Activated gamma-delta T cell (primary cell): ENCODE results near the gene TUBB.
"Not testable (repeated sequence)": the region's sequence is repeated elsewhere in the genome, so short reads cannot be mapped to it uniquely, and the experiment has no call there.

ENCODE experiments used
- DNase-seq: peaks from one replicate; lab custom pipeline; 2025; lab: John Stamatoyannopoulos, UW

Gene TUBB

DNA sequence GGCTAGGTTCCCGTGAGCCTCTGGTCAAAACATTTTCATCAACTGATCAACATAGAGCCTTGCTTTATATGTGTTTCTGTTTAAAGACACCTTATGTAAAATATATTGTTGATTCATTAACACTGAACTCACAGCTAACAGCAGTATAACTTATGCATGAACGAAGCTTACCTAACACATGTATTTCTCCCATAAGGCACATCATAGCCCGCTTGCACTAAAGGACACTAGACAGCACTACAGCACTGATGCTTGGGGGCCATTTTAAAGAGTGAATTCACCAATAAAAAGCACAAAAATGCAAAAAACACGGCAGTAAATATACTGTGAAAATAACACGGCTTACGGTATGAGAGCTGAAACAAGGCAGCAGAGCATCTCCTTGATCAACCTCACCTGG is 18.4 kb downstream of the TUBB start:
- no peak for DNase-seq

DNA sequence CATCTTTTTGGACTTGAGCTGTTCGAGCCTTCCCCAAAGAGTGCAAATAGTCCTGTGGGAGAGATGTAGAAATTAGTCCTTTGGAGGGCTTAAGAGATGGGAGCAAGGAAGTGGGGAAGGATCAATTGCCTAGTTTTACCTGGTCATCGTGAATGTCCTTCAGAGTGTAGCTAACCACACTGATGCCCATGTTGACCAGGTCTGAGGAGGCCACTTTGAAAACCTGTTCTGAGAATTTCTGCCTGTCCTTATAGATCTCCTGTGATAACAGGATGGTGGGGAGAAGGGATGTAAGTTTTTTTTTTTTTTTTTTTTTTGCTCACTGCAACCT is 20.4 kb downstream of the TUBB start:
- DNase-seq: no peak

DNA sequence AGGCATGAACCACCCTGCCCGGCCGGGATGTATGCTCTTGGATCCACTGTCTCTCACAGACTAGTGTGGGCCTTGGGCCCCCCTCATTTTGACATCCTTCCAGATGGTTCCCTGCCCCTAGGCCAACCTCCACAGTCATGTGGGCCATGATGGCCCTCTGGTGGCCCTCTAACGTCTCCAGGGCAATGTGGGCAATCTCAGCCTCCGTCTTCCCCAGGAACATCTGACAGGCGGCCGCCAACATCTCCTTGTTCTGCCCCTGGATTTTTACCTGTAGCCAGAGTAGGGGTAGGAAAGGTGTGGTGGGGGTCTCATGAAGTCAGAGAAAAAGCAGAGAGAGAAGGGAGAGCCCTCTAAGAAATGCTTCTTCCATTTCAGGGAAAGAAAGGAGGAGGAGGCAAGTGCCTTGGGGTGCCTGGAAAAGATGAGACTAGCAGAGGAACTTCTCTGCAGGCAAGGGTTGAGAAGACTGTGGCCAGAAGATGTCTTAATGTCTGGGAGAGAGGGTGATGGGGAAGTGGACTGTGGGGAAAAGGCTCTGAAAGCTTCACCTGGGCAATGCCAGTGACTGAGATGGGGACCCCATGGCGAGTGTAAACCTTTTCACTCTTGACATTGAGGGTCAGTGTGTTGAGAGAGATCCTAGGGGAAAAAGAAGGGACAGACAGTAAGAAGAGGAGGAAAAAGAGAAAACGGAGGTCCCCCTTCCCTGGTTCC is 21.1 kb downstream of the TUBB start:
- DNase-seq: no peak

DNA sequence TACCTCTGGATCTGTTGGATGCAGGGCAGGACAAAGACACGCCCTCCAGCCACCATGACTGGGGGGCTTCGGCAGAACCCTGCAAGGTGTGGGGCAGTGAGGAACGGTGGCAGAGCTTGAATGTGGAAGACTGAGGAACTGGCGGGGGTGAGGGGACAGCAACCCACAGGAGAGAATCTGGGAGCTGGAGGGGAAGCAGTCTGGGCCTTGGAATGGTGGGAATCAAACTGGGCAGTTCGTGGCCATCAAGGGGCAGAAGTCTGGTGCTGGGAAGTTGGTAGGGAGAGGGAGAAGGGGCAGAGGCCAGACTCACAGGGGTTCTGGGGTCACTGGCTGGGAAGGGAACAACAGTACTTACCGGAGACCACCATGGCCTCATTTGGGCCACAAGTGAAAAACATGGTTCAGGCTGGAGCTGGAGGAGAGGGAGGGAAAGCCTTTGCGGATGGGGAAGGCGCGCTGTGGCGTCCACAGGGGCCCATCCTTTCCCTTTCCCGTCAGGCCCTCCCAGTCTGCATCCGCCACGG is 21.7 kb downstream of the TUBB start:
- no peak for DNase-seq

DNA sequence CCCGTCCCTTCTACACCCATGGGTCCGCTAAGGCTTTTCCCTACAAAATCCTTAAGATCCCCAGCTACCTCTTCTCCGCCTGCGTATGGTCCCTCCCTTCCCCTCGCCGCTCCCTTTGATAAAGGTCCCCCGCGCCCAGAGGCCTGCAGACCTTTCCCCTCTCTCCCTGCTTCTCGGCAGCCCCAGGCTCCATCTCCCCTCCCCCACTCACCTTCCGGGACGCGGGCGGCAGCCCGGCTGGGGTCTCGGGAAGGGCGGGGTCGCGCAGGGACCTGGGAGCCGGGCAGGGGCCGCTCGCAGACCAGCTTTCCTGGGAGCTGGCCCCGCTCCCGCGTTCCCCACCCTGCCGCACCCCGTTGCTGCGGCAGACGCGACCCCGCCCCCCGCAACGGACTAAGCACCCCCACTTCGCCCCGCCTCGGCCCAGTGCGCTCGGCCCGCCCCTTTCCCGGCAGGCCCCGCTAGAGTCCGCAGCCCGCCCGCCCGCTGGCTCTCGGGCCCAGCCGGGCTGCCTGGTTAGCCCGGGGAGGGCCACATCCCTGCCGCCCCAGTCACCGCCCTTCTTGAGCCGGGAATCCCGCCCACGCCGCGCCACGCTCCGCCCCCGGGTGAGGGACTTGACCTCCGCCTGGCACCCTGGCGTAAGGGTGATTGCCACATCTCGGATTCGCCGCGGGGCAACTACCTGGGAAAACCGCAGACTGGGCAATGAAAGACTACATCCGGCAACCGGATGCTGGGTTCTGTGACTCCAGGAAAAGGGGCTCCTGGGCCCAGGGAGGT is 22.4 kb downstream of the TUBB start, which contains the start of gene FLOT1:
Gene FLOT1, minus strand, starts transcription at position 372 of the 783 bp plus-strand sequence. CDS start 498 bp downstream, outside the sequence.
- DNase-seq: peak; percentile 86

DNA sequence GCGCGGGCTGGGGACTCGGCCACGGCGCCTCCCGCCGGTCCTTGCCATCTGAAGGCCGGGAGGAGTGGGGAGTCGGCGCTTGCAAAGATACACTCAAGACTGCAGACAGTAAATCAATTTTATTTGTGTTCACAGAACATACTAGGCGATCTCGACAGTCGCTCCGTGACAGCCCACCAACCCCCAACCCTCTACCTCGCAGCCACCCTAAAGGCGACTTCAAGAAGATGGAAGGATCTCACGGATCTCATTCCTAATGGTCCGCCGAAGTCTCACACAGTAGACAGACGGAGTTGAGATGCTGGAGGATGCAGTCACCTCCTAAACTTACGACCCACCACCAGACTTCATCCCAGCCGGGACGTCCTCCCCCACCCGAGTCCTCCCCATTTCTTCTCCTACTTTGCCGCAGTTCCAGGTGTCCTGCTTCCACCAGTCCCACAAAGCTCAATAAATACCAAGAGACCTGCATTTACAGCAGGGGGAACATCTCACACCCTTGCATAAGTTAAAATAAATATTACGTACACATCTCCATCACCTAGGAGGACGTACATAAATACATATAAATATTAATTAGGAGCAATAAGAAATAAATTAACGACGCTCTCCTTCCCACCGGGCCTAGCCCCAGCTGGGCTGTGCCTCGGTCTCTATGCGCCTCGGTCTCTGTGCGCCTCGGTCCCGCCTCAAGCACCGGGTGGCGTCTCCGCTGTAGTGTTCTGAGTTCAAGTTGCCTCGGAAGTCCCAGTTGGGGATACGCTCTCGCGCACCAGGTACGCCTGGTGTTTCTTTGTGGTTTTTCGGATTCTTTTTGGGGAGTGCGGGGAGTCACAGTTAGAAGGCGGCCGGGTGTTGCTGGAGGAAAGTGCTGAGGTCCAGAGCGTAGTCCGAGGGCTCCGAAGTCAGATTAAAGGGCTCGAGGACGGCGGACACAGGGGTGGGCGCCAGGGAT is 23.2 kb downstream of the TUBB start:
- no peak for DNase-seq

DNA sequence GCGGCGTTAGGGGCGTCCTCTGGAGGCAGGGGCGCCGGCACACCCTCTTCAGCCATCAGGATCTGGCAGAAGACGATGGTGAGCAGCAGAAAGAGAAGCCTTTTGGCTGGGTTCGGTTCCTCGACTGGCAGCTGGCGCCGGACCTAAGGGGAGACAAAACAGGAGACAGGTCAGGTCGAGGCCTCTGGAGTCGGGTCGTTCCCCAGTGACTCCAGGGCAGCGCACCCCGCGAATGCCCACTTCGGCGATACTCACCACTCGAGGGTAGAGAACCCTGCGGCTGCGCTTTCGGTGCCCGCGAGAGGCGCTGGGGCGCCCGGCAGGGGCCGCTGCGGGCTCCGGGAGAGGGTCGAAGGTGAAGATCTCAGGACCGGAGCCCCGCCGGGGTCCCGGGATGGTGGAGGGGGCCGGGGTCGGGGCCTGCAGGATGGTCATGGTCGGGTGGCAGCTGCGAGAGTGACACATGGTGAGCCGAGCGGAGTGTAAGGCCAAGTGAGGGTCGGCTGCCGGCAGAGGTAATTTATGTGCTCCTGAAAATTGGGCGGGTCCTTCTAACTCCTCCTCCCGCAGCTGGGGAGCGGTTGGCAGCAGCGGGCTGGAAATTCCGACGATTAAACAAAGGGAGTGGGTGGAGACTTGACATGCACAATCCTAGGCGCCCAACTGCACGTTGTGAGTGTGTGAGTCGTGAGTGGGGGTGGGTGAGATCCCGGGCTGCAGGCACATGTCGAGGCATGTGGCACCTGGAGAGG is 24.1 kb downstream of the TUBB start, which contains the start of gene IER3:
Gene IER3, minus strand, starts transcription at position 494 of the 752 bp plus-strand sequence. Its CDS starts 29 bp downstream, at position 465.
- DNase-seq: peak; percentile 30

DNA sequence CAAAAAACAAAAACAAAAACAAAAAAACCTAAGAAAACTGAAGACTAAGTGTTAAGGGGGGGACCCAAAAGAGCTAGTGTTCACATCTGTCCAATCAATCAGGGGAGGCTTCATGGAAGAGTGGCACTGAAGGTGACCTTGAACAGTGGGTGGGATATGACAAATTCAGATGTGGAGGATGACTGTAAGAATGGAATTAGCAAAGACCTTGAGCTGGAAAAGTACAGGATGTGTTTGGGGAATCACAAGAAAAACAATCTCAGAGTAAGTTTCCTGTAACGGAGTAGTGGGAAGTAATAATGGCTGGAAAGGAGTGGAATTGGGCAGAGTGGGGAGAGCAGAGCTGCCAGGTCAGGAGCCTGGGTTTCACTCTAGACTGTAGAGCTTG is 27.1 kb downstream of the TUBB start:
- no peak for DNase-seq

DNA sequence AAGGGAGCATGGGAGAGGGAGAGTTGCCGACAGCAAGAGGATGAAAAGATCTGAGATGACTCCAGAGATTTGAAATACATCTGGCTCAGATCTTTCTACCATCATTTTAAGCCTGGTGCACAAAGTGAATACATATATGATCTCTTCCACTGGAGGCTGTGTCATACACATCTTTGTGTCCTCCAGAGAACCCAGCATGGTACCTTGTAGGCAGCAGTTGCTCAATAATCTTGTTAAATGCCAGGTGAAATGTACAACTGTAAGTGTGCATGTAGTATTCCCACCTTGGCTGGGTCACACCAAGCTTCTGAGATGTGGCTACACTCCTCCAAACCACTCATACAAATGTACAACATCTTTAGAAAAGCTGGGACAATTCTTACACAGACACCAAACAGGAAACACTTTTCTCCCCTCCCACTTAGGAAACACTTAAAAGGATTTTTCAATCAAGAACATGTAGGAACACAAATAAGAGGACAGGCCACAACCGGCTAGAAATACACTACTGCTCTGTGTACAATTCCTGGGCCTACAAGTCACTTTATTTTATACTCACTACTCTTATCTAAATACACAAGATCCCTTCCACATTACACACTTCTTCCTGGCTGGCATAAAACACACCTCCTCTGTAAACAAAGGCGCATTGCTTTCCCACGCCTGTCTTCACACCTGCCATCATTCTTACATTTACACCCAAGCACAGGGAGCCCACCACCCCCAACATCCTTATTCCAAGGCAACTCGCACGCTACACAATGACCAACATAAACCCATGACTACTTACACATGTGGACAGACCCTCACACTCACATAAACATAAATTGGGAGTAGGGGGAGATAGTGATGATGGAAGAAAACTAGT is 28.0 kb downstream of the TUBB start:
- DNase-seq: no peak

DNA sequence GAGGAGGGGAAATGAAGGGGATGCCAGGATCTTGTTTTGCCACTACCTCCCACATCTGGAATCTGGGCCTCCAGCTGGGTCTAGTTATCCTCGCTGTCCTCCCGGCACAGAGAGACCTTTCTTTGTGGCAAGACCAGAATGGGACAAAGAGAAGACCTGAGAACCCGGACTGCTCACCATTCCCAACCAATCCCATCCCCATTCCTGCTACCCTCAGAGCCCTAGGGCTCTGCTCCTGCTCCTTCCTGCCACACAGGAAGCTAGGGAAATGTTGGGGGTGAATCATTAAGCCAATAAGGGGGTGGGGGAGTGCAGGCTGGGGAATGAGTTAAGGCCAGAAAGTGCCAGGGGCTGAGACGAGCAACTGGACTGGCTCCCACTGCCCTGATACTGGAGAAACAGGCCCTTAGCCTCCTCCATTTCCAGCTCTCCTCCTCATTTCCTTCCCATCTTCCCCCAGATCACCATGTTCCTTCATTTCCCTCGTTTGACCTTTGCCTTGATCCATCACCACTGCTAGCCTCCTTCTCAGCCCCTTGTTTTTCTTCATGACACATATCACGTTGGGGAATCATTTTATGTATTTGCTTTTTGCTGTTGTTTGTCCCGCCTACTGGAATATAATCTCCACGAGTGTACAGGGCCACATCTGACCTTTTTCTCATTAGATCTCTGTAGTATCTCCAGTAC is 28.8 kb downstream of the TUBB start:
- DNase-seq: no peak

DNA sequence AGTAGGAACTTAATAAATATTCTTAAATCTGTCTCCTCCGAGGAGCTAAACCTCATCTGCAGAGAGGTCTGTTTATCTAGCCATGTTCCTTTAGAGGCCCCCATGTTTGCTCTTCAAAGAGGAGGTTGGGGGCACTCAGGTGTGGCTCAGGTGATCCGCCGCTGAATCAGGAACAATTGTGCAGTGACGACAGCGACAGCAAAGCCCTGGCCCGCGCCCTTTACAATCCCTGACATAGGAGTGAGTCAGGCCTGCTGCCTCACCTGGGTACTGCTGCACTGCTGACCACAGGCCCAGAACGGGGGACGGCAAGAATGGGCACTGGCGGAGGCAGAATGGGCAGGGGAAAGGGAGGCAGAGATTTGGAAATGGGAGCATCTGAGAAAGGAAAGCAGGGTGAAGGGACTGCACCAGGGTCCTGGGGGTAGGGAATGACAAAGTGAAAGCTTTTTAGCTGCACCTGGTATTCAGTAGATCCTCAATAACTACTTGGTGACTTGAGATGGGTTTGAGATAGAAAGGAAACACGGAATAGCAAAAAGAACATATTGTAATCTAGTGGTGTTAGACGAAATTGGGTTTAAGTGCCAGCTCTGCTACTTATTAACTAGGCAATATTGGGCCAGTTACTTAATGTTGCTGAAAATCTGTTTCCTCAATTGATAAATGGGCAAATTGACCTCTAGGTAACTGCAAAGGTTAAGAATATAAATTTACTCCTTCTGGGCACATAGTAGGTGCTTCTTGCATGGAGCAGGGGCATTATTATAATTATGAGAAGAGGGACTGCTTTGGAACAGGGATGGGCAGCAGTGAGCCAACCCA is 29.6 kb downstream of the TUBB start:
- DNase-seq: no peak

DNA sequence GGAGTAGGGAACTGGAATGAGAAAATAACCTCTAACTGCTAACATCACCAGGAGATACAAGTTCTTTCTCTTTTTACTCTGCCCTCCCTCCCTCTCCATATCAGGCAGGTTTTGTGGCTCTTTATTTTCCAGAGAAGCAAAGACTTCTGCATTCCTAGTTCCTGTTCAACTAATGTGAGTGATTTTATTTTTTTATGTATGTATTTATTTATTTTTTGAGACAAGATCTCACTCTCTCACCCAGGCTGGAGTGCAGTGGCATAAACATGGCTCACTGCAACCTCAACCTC is 30.2 kb downstream of the TUBB start:
- no peak for DNase-seq

DNA sequence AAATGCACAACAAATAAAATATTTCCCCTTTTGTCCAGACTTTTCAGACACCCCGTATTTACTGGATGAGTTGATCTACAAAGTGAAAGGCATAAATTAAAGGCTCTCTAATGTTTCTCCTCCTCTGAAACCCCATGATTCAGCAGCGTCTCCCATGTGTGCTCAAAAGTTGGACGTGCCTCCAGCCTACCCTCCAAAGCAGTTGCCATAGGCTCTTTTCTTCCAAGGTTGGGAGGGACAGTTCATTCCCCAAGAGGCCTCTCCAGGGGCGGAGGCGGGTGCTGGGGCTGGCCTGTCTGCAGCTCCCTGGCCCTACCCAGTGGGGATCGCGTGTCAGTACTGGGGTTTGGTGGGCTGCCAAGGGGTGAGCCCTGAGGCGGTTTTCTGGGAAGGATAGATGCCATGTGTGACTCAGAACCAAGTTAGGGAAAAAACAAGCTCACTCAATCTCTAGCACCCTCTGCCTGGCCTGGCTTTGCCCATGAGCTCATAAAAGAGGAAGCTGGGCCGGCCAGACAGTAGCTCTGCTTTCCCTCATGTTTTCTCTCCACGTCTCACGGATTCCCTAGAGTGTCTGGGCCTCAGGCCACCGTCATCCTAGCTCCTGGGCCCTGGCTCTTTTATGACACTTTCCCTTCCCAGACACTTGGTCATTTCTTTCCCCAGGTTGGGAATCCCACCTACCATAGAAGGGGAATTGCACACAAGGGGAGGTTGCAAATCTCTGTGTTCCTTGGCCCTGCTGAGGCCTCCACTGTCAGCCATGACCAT is 32.2 kb downstream of the TUBB start:
- DNase-seq: no peak

DNA sequence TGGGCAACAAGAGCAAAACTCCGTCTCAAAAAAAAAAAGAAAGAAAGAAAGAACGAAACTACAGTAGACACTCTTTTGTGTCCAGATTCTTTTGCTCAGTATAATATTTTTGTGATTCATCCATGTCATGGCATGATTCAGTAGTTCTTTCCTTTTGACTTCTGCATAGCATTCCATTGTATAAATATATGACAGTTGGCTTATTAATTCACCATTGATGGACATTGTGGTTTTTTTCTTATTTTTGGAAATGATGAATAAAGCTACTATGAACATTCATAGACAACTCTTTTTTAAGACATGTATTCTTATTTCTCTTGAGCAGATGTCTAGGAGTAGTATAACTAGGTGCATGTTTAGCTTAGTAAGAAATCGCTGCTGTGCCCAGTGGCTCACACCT is 34.5 kb downstream of the TUBB start:
- DNase-seq: no peak

DNA sequence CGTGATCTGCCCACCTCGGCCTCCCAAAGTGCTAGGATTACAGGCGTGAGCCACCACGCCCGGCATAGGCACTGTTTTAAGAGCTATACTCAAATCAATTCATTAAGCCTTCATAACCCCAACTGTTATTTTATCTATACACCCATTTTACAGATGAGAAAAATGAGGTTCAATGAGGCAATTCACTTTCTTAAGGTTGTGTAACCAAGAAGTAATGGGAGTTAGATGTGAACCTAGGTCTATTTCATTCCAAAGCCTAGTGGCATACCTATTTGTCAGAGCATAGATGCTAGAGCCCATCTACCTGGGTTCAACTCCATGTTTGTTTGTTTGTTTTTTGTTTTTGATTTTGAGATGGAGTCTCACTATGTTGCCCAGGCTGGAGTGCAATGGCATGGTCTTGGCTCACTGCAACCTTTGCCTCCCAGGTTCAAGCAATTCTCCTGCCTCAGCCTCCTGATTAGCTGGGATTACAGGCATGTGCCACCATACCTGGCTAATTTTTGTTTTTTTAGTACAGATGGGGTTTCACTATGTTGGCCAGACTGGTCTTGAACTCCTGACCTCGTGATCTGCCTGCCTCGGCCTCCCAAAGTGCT is 36.4 kb downstream of the TUBB start:
- not testable (repeated sequence) for DNase-seq

DNA sequence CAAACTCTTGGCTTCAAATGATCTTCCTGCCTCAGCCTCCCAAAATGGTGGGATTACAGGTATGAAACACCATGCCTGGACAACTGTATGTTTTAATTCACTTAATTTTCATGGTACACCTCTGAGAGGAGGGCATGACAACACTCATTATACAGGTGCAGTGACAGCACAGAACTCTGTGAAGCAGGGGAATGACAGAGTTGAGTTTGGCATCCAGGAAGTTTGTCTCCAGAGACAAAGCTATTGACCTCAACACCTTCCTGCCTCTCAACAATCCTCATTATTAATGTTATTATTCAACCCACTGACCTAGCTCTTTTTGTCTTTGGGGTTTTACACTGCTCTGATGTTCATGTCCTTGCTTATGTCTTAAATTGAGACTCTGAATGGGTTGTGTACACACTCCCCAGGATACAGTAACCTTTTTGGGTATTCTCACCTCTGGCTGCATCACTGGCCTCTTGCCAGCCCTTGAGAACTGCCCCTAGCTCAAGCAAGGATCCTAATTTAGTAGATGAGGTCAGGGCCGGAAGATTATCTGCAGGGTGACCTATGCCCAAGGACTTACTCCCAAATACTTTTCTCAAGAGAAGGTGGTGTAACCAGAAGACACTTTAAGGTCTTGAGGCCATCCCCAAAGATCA is 37.2 kb downstream of the TUBB start:
- DNase-seq: no peak

DNA sequence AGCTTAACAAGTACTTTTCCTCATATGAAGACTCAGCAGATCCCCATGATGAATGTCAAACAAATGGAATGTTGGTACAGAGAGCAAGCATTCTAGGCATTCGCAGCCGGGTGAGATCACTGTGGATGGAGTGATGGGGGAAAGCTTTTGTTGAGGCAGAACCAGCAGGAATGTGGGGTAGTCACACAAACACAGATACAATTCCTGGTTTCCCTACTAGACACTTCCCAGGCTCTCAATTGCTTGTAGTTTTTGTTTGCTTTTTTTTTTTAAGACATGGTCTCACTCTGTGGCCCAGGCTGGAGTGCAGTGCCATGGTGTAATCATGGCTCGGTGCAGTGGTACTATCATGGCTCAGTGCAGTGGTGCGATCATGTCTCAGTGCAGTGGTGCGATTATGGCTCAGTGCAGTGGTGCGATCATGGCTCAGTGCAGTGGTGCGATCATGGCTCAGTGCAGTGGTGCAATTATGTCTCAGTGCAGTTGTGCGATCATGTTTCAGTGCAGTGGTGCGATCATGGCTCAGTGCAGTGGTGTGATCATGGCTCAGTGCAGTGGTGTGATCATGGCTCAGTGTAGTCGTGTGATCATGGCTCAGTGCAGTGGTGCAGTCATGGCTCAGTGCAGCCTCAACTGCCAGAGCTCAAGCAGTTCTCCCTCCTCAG is 39.6 kb downstream of the TUBB start:
- no peak for DNase-seq
